ENCODE results near the gene CBFA2T2. TPM values are rescaled to one million over a fixed set of nuclear protein-coding genes. Genes with fewer than 3 reads are reported as not detected.

Gene CBFA2T2
- total and polyA plus RNA-seq, 10 of the 15 experiments (the other 5 are each of a cell fraction or from before 2014, with no cell fraction given), result 0.61 to 8.6 (median 5.5) TPM

- ATAC-seq (no peak), DNase-seq (ENCODE audit: low read depth, low spot score) (no peak), FAIRE-seq (no peak)
- SMC1A ChIA-PET (ENCODE audit: uncharacterized antibody, unreplicated experiment), result interaction anchor here (0.9 to 2.1 kb wide), 6 partner anchors 9 to 74 kb away, joined by 3 to 8 read pairs (median 3); no protein-coding TSS in a partner anchor
- H3K27me3 ChIP-seq (replicated peaks in 1 of 2; ENCODE audit: control insufficient read depth in 2 of 2, insufficient read depth in 2 of 2, low read length in 1 of 2), result no peaks in the 10 kb centered on the region
- no peak for TF ChIP-seq NFYB (IDR thresholded peaks at IDR 0.05; ENCODE audit: insufficient read depth, low read depth, low read length)
- no peak for TF ChIP-seq GABPA (IDR thresholded peaks at IDR 0.05; ENCODE audit: low read depth)
- TF ChIP-seq, protein P1, sequence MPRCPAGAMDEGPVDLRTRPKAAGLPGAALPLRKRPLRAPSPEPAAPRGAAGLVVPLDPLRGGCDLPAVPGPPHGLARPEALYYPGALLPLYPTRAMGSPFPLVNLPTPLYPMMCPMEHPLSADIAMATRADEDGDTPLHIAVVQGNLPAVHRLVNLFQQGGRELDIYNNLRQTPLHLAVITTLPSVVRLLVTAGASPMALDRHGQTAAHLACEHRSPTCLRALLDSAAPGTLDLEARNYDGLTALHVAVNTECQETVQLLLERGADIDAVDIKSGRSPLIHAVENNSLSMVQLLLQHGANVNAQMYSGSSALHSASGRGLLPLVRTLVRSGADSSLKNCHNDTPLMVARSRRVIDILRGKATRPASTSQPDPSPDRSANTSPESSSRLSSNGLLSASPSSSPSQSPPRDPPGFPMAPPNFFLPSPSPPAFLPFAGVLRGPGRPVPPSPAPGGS (IDR thresholded peaks at IDR 0.05; ENCODE audit: borderline replicate concordance, insufficient read depth, low read depth, low read length, poor library complexity, severe bottlenecking), result no peak
- TF ChIP-seq, protein P2, sequence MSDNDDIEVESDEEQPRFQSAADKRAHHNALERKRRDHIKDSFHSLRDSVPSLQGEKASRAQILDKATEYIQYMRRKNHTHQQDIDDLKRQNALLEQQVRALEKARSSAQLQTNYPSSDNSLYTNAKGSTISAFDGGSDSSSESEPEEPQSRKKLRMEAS (IDR thresholded peaks at IDR 0.05; ENCODE audit: low read depth, low read length), result no peak
- TF ChIP-seq RUNX3 (IDR thresholded peaks at IDR 0.05; ENCODE audit: low read length), result no peak
- TF ChIP-seq MEF2B (IDR thresholded peaks at IDR 0.05; ENCODE audit: partially characterized antibody, poor library complexity, severe bottlenecking), result no peak
- TF ChIP-seq SREBF1 (IDR thresholded peaks at IDR 0.05; ENCODE audit: low read length), result no peak
- TF ChIP-seq, protein P3, sequence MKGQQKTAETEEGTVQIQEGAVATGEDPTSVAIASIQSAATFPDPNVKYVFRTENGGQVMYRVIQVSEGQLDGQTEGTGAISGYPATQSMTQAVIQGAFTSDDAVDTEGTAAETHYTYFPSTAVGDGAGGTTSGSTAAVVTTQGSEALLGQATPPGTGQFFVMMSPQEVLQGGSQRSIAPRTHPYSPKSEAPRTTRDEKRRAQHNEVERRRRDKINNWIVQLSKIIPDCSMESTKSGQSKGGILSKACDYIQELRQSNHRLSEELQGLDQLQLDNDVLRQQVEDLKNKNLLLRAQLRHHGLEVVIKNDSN (IDR thresholded peaks at IDR 0.05; ENCODE audit: borderline replicate concordance, extremely low read length, insufficient read depth, low read depth, low read length), result no peak
- no peak for TF ChIP-seq IRF4 (IDR thresholded peaks at IDR 0.05; ENCODE audit: low read depth, low read length)
- TF ChIP-seq ZNF622 (IDR thresholded peaks at IDR 0.05), result no peak
- TF ChIP-seq CREM (IDR thresholded peaks at IDR 0.05; ENCODE audit: low read depth), result no peak
- no peak for TF ChIP-seq PAX5 (IDR thresholded peaks at IDR 0.05; ENCODE audit: borderline replicate concordance, low read depth, low read length)
- TF ChIP-seq ETV6 (conservative IDR thresholded peaks at IDR 0.05 in 1 of 2, IDR thresholded peaks at IDR 0.05 in 1 of 2; ENCODE audit: borderline replicate concordance in 1 of 2, low read depth in 1 of 2), result no peak
- TF ChIP-seq RCOR1 (conservative IDR thresholded peaks at IDR 0.05; ENCODE audit: low read depth, low read length), result no peak
- TF ChIP-seq SMC3 (IDR thresholded peaks at IDR 0.05; ENCODE audit: borderline replicate concordance, low read length), result no peak
- TF ChIP-seq SIX5 (IDR thresholded peaks at IDR 0.05; ENCODE audit: low read depth, low read length, severe bottlenecking), result no peak
- no peak for TF ChIP-seq PKNOX1 (IDR thresholded peaks at IDR 0.05)
- TF ChIP-seq NRF1 (conservative IDR thresholded peaks at IDR 0.05; ENCODE audit: low read depth, low read length), result no peak
- TF ChIP-seq NR2C1 (IDR thresholded peaks at IDR 0.05), result no peak
- no peaks in the 10 kb centered on the region for H3K9me3 ChIP-seq (replicated peaks; ENCODE audit: control insufficient read depth, insufficient read depth, low read length)
- 97% methylated on average over 6 of the region's 6 CpGs for WGBS (ENCODE audit: insufficient coverage, insufficient replicate concordance, low lambda C conversion rate, missing lambda C conversion rate)
- peaks cover 4% of the 10 kb centered on the region; the same call in 1 of the 2 replicates for H3K4me1 ChIP-seq (ENCODE audit: control insufficient read depth, insufficient read depth, low read length)
- no peaks in the 10 kb centered on the region for H4K20me1 ChIP-seq (ENCODE audit: control insufficient read depth, insufficient read depth)
- H3K4me2 ChIP-seq (ENCODE audit: control insufficient read depth, insufficient read depth), result no peak overlapping the region
- CTCF ChIA-PET, result interaction anchor here (1.1 kb wide), 1 partner anchor 22 kb away, joined by 3 read pairs; no protein-coding TSS in a partner anchor
- RAD21 ChIA-PET (ENCODE audit: unreplicated experiment), result interaction anchor here (0.7 to 1.0 kb wide), 2 partner anchors 9 to 45 kb away, joined by 3 to 4 read pairs; no protein-coding TSS in a partner anchor
- POLR2A ChIA-PET, result interaction anchor here (1.5 kb wide), 1 partner anchor 10 kb away, joined by 4 read pairs; no protein-coding TSS in a partner anchor
- H3K4me3 ChIP-seq, result no peak overlapping the region
- BruUV-seq (replicated peaks), result no TSS peak
- no peak overlapping the region for H3K27ac ChIP-seq (ENCODE audit: control insufficient read depth, insufficient read depth)
- no peak overlapping the region for H3K9ac ChIP-seq (ENCODE audit: control insufficient read depth, insufficient read depth, low read length)
- no peak overlapping the region for H2AFZ ChIP-seq (ENCODE audit: control insufficient read depth, low read depth, low read length)
- H3K36me3 ChIP-seq (ENCODE audit: control insufficient read depth in 2 of 2, insufficient read depth in 2 of 2, low read length in 1 of 2), result no peaks in the 10 kb centered on the region
- in situ Hi-C loops (cut with MboI), result no loop called here
- H3K79me2 ChIP-seq (ENCODE audit: control insufficient read depth, insufficient read depth, low read length), result no peaks in the 10 kb centered on the region
- intact Hi-C loops (cut with micrococcal nuclease; ENCODE audit: unreplicated experiment), result no loop called here
These were observed 41.4 kb downstream of the CBFA2T2 start for GRCh38 chr20:33531047-33531877.
